ENCODE data around the gene SDK1.
"Not testable (repeated sequence)": the region's sequence is repeated elsewhere in the genome, so short reads cannot be mapped to it uniquely, and the experiment has no call there.

SDK1 gene

GRCh38 chr7:3697472-3697871 lies 396.4 kb downstream of the SDK1 start:
- Histone ChIP-seq H3K9me3 (ENCODE audit: severe bottlenecking) (no peaks in the 10 kb centered on the region), H3K4me3 (ENCODE audit: severe bottlenecking) (no peak overlapping the region), H3K4me1 (ENCODE audit: insufficient read depth, poor library complexity, severe bottlenecking) (no peaks in the 10 kb centered on the region), H3K27me3 (ENCODE audit: insufficient read depth, poor library complexity, severe bottlenecking) (no peaks in the 10 kb centered on the region), H3K27ac (ENCODE audit: poor library complexity, severe bottlenecking) (no peak overlapping the region), H3K36me3 (ENCODE audit: low read depth) (no peaks in the 10 kb centered on the region)
- ATAC-seq (ENCODE audit: low read depth) = no peak
- TF ChIP-seq, protein P1, sequence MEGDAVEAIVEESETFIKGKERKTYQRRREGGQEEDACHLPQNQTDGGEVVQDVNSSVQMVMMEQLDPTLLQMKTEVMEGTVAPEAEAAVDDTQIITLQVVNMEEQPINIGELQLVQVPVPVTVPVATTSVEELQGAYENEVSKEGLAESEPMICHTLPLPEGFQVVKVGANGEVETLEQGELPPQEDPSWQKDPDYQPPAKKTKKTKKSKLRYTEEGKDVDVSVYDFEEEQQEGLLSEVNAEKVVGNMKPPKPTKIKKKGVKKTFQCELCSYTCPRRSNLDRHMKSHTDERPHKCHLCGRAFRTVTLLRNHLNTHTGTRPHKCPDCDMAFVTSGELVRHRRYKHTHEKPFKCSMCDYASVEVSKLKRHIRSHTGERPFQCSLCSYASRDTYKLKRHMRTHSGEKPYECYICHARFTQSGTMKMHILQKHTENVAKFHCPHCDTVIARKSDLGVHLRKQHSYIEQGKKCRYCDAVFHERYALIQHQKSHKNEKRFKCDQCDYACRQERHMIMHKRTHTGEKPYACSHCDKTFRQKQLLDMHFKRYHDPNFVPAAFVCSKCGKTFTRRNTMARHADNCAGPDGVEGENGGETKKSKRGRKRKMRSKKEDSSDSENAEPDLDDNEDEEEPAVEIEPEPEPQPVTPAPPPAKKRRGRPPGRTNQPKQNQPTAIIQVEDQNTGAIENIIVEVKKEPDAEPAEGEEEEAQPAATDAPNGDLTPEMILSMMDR (IDR thresholded peaks at IDR 0.05; ENCODE audit: poor library complexity, severe bottlenecking) = no peak
- no peak for DNase-seq (ENCODE audit: low spot score)

- Histone ChIP-seq H3K36me3 (ENCODE audit: low read depth) (no peaks in the 10 kb centered on the region), H3K9me3 (ENCODE audit: severe bottlenecking) (peaks cover 5% of the 10 kb centered on the region), H3K27me3 (ENCODE audit: insufficient read depth, poor library complexity, severe bottlenecking) (no peaks in the 10 kb centered on the region), H3K4me3 (ENCODE audit: severe bottlenecking) (no peak overlapping the region), H3K27ac (ENCODE audit: poor library complexity, severe bottlenecking) (no peak overlapping the region), H3K4me1 (ENCODE audit: insufficient read depth, poor library complexity, severe bottlenecking) (no peaks in the 10 kb centered on the region)
- ATAC-seq (ENCODE audit: low read depth) = no peak
- DNase-seq (ENCODE audit: low spot score) = no peak
- TF ChIP-seq, protein P1 (IDR thresholded peaks at IDR 0.05; ENCODE audit: poor library complexity, severe bottlenecking) = no peak
These were observed 404.2 kb downstream of the SDK1 start for GRCh38 chr7:3705258-3705657.

GRCh38 chr7:3706091-3706490 lies 405.0 kb downstream of the SDK1 start:
- not testable (repeated sequence) for ATAC-seq (ENCODE audit: low read depth); H3K27me3 ChIP-seq (ENCODE audit: insufficient read depth, poor library complexity, severe bottlenecking); H3K4me3 ChIP-seq (ENCODE audit: severe bottlenecking); H3K9me3 ChIP-seq (ENCODE audit: severe bottlenecking); DNase-seq (ENCODE audit: low spot score); H3K36me3 ChIP-seq (ENCODE audit: low read depth); H3K27ac ChIP-seq (ENCODE audit: poor library complexity, severe bottlenecking); H3K4me1 ChIP-seq (ENCODE audit: insufficient read depth, poor library complexity, severe bottlenecking)

GRCh38 chr7:3710122-3710521 lies 409.1 kb downstream of the SDK1 start:
- Histone ChIP-seq H3K9me3 (ENCODE audit: severe bottlenecking) (no peaks in the 10 kb centered on the region), H3K4me1 (ENCODE audit: insufficient read depth, poor library complexity, severe bottlenecking) (no peaks in the 10 kb centered on the region), H3K27ac (ENCODE audit: poor library complexity, severe bottlenecking) (no peak overlapping the region), H3K4me3 (ENCODE audit: severe bottlenecking) (no peak overlapping the region), H3K36me3 (ENCODE audit: low read depth) (no peaks in the 10 kb centered on the region), H3K27me3 (ENCODE audit: insufficient read depth, poor library complexity, severe bottlenecking) (no peaks in the 10 kb centered on the region)
- DNase-seq (ENCODE audit: low spot score) (no peak), ATAC-seq (ENCODE audit: low read depth) (no peak)
- TF ChIP-seq, protein P1 (IDR thresholded peaks at IDR 0.05; ENCODE audit: poor library complexity, severe bottlenecking) = no peak

- H3K4me3 ChIP-seq (ENCODE audit: severe bottlenecking) = no peak overlapping the region
- ATAC-seq (ENCODE audit: low read depth) = no peak
- no peaks in the 10 kb centered on the region for H3K4me1 ChIP-seq (ENCODE audit: insufficient read depth, poor library complexity, severe bottlenecking)
- TF ChIP-seq, protein P1 (IDR thresholded peaks at IDR 0.05; ENCODE audit: poor library complexity, severe bottlenecking) = no peak
- no peaks in the 10 kb centered on the region for H3K27me3 ChIP-seq (ENCODE audit: insufficient read depth, poor library complexity, severe bottlenecking)
- no peaks in the 10 kb centered on the region for H3K36me3 ChIP-seq (ENCODE audit: low read depth)
- no peaks in the 10 kb centered on the region for H3K9me3 ChIP-seq (ENCODE audit: severe bottlenecking)
- DNase-seq (ENCODE audit: low spot score) = no peak
- H3K27ac ChIP-seq (ENCODE audit: poor library complexity, severe bottlenecking) = no peak overlapping the region
These were observed 409.5 kb downstream of the SDK1 start for GRCh38 chr7:3710531-3710930.

Measured in RWPE2 (cell line).